Measurements from ENCODE around the gene NXNL2. TPM values are rescaled to one million over a fixed set of nuclear protein-coding genes. Genes with fewer than 3 reads are reported as not detected.
A peak's percentile ranks its signal among the peaks of the same experiment; 100 is the strongest.

Gene NXNL2
- total RNA-seq, 1 experiment from 2014 or later = not detected

GRCh38 chr9:88553350-88553749, 18.4 kb downstream of the NXNL2 start:
- H3K27me3 ChIP-seq = no peaks in the 10 kb centered on the region
- H3K36me3 ChIP-seq = no peaks in the 10 kb centered on the region
- no peak overlapping the region for H3K4me3 ChIP-seq
- H3K9me3 ChIP-seq = no peaks in the 10 kb centered on the region
- no peak for DNase-seq

GRCh38 chr9:88555268-88555980, 20.4 kb downstream of the NXNL2 start:
- no peaks in the 10 kb centered on the region for H3K9me3 ChIP-seq
- H3K36me3 ChIP-seq = no peaks in the 10 kb centered on the region
- no peaks in the 10 kb centered on the region for H3K27me3 ChIP-seq
- H3K4me3 ChIP-seq = no peak overlapping the region
- DNase-seq = no peak

DNA sequence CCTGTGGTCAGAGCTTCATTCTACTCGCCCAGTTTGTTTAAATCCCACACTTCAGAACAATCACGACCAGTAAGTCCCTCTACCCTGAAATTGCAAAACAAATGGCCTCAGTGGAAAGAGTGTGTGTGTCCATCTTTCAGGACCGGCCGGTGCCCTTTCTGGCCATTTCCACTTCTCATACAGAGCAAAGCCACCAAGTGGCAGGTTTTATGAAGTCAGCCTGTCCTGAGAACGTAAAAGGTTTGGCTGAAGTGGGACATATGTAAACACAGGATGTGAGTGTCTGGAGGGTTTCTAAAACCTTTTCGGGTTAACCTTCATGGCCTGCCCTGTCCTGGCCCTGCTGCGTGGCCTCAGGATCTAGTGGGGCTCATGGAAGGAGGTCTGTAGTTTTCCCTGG, 24.7 kb downstream of the NXNL2 start:
- no peaks in the 10 kb centered on the region for H3K9me3 ChIP-seq
- no peaks in the 10 kb centered on the region for H3K27me3 ChIP-seq
- no peaks in the 10 kb centered on the region for H3K36me3 ChIP-seq
- no peak overlapping the region for H3K4me3 ChIP-seq
- DNase-seq = no peak

DNA sequence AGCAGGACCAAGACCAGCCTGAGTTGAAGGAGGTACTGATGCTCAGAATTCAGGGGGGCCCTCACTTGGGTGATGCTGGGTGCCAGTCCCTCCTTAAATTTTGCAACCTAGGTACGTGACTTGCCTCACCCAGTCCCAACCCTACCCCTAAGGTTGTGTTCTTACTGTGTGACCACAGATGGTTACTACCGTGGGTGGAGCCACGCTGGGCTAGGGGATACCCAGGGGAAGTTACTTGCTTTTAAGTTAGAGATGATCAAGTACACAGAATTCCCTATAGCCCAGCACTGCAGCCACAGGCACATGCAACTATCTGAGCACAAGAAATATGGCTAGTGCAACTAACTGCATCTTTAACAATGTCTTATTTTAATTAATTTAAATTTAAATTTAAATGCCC, 32.9 kb downstream of the NXNL2 start:
- H3K9me3 ChIP-seq = no peaks in the 10 kb centered on the region
- H3K36me3 ChIP-seq = no peaks in the 10 kb centered on the region
- no peak overlapping the region for H3K4me3 ChIP-seq
- no peaks in the 10 kb centered on the region for H3K27me3 ChIP-seq
- no peak for DNase-seq

DNA sequence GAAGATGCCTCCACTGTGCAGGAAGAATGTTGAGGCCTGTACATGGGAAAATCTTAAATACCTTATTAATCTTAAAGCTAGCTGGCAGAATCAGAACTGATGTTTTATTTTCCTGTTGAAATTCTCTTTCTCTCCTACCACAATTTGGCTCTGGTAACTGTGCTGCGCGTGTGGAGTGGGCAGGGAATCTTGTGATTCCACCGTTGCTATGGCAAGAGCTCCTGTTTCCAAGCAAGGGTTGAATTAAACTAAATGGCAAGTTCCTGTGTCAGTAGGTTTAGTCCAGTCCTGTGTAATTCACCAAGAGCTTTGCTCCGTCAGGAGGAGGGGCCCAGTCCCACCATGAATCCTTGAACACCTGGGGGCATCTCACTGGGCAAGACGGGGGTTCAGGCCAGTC, 36.4 kb downstream of the NXNL2 start:
- Histone ChIP-seq H3K9me3 (no peaks in the 10 kb centered on the region), H3K4me3 (no peak overlapping the region), H3K27me3 (no peaks in the 10 kb centered on the region), H3K36me3 (no peaks in the 10 kb centered on the region)
- DNase-seq = no peak

DNA sequence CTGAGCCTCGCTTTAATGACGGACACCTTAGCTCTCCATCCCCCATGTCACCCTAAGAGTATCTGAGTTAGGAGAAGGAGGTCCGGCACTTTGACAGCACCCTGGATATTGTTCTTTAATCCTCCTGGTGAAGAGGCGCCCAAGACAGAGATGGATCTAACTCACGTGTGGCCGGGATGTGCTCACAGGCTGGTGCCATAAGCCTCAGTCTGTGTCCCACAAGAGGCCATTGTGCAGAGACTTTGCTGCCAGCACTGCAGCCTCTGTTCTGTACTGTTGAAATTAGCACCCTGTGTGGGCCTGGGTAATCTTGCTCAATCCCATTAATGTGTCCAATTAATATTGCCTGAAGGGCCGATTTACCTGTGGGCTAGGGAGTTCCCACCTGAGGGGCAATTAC, 37.7 kb downstream of the NXNL2 start:
- DNase-seq = no peak
- H3K36me3 ChIP-seq = no peaks in the 10 kb centered on the region
- no peak overlapping the region for H3K4me3 ChIP-seq
- no peaks in the 10 kb centered on the region for H3K9me3 ChIP-seq
- H3K27me3 ChIP-seq = no peaks in the 10 kb centered on the region

GRCh38 chr9:88574953-88575352, 40.0 kb downstream of the NXNL2 start:
- no peak for DNase-seq
- H3K9me3 ChIP-seq = no peaks in the 10 kb centered on the region
- no peaks in the 10 kb centered on the region for H3K36me3 ChIP-seq
- no peak overlapping the region for H3K4me3 ChIP-seq
- H3K27me3 ChIP-seq = no peaks in the 10 kb centered on the region

GRCh38 chr9:88577256-88578120, 42.5 kb downstream of the NXNL2 start:
- Histone ChIP-seq H3K27me3 (no peaks in the 10 kb centered on the region), H3K36me3 (no peaks in the 10 kb centered on the region), H3K4me3 (no peak overlapping the region), H3K9me3 (no peaks in the 10 kb centered on the region)
- no peak for DNase-seq

DNA sequence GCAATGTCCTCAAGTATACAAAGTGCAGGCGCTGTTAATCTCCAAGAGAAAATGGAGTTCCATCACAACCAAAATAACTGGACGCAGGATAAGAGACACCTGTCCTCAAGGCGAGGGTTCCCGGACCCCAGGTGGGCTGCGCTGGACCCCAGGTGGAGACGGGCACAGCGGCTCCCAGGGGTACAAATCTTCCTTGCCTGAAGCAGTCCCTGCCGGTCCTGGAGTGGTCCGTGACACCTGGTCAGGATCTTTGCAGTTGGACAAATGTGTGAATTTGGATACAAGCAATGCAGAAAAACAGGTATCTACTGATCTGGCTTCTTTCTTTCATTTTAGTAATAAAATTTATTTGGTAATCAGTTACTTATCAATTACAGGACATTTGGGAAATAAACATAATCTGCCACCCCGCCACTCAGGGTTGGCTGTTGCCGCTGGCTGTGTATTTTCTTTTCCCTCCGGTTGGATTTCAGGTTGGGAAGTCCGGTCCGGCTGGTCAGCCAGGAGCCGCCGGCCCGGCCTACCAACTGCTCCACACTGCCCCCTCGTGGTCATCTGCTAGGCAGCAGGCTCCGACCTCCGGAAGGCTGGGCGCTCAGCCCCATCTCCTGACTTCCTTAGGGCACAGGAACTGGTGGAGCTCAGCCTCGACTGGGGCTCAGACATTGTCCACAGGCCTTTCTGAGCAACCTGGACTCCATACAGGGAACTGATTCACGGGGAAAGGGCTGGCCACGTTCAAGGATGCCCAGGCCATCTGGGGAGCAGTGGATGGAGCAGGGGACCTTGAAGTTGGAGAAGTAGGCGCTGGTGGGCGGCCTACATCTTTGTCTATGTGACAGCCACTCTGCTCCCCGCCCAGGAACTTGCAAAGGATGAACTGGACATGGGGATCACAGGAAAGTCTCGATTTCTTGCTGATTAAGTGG, 43.4 kb downstream of the NXNL2 start:
- no peaks in the 10 kb centered on the region for H3K36me3 ChIP-seq
- H3K9me3 ChIP-seq = no peaks in the 10 kb centered on the region
- no peak overlapping the region for H3K4me3 ChIP-seq
- H3K27me3 ChIP-seq = no peaks in the 10 kb centered on the region
- DNase-seq = peak; percentile 69

- no peak for DNase-seq
- H3K36me3 ChIP-seq = no peaks in the 10 kb centered on the region
- H3K27me3 ChIP-seq = no peaks in the 10 kb centered on the region
- H3K4me3 ChIP-seq = no peak overlapping the region
- H3K9me3 ChIP-seq = no peaks in the 10 kb centered on the region
Observed at GRCh38 chr9:88579050-88579715, 44.2 kb downstream of the NXNL2 start.

DNA sequence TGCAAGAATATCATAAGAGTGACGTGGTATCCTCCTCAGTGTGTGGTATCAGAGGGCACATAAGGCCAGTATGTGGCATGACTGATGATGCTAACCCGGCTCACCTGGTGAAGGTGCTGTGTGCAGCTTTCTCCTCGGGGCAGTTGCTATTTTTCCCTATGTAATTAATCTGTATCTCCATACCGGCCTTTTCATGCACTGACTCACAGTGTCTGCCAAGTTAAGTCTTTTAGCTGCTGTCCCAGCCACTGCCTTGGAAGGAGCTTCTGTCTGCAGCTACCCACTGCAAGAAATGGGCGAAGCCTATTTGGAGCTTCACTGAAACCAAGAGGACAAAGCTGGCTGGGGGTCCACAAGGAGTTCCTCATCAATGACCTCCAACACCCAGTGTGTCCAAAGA, 46.0 kb downstream of the NXNL2 start:
- no peak for DNase-seq

GRCh38 chr9:88583901-88584596, 49.1 kb downstream of the NXNL2 start:
- H3K9me3 ChIP-seq = no peaks in the 10 kb centered on the region
- DNase-seq = peak; percentile 67
- no peaks in the 10 kb centered on the region for H3K27me3 ChIP-seq
- no peak overlapping the region for H3K4me3 ChIP-seq
- H3K36me3 ChIP-seq = no peaks in the 10 kb centered on the region

More for the DNA sequence above, 46.0 kb downstream of the NXNL2 start:
- no peak overlapping the region for H3K4me3 ChIP-seq
- H3K27me3 ChIP-seq = no peaks in the 10 kb centered on the region
- no peaks in the 10 kb centered on the region for H3K9me3 ChIP-seq
- H3K36me3 ChIP-seq = no peaks in the 10 kb centered on the region

GRCh38 chr9:88585426-88585825, 50.4 kb downstream of the NXNL2 start:
- Histone ChIP-seq H3K4me3 (no peak overlapping the region), H3K27me3 (no peaks in the 10 kb centered on the region), H3K36me3 (no peaks in the 10 kb centered on the region), H3K9me3 (no peaks in the 10 kb centered on the region)
- DNase-seq = no peak

GRCh38 chr9:88586452-88586851, 51.5 kb downstream of the NXNL2 start:
- Histone ChIP-seq H3K4me3 (no peak overlapping the region), H3K9me3 (no peaks in the 10 kb centered on the region), H3K36me3 (no peaks in the 10 kb centered on the region), H3K27me3 (no peaks in the 10 kb centered on the region)
- DNase-seq = no peak

- H3K4me3 ChIP-seq = no peak overlapping the region
- no peaks in the 10 kb centered on the region for H3K9me3 ChIP-seq
- H3K36me3 ChIP-seq = no peaks in the 10 kb centered on the region
- H3K27me3 ChIP-seq = no peaks in the 10 kb centered on the region
- DNase-seq = peak; percentile 34
Observed at GRCh38 chr9:88587182-88587581, 52.2 kb downstream of the NXNL2 start.
